GM21423 (cell line): ENCODE data around the gene DIPK1A.

Experiments used
- ATAC-seq: cut with Tn5 transposase; IDR thresholded peaks from one replicate; pipeline ENCODE4 v1.9.1; 2021; ENCODE audit warnings: mild to moderate bottlenecking, moderate library complexity; ENCODE audit not compliant: unreplicated experiment

The DIPK1A gene

GRCh38 chr1:92843429-92844352 lies 117.6 kb downstream of the DIPK1A start:
- ATAC-seq: no peak

- ATAC-seq: no peak
Observed at GRCh38 chr1:92843046-92843423, 118.2 kb downstream of the DIPK1A start.

GRCh38 chr1:92842082-92843045 lies 118.9 kb downstream of the DIPK1A start:
- no peak for ATAC-seq

- no peak for ATAC-seq
Observed at GRCh38 chr1:92840600-92840999, 120.7 kb downstream of the DIPK1A start.

GRCh38 chr1:92839442-92839841 lies 121.8 kb downstream of the DIPK1A start:
- no peak for ATAC-seq

GRCh38 chr1:92838519-92838918 lies 122.7 kb downstream of the DIPK1A start:
- ATAC-seq: no peak

- ATAC-seq: no peak
Observed at GRCh38 chr1:92837062-92837461, 124.2 kb downstream of the DIPK1A start.

GRCh38 chr1:92834617-92835016 lies 126.6 kb downstream of the DIPK1A start:
- no peak for ATAC-seq

- no peak for ATAC-seq
Observed at GRCh38 chr1:92833840-92834239, 127.4 kb downstream of the DIPK1A start.

- ATAC-seq: no peak
Observed at GRCh38 chr1:92832537-92833114, 128.6 kb downstream of the DIPK1A start.

- peak; percentile 92 for ATAC-seq
Observed at GRCh38 chr1:92831762-92832536, 129.3 kb downstream of the DIPK1A start, which contains the start of gene RPL5. RPL5 (plus strand) TSS chr1:92832040; CDS start chr1:92832115, 75 bp downstream.

- no peak for ATAC-seq
Observed at GRCh38 chr1:92831368-92831761, 129.9 kb downstream of the DIPK1A start.

- ATAC-seq: no peak
Observed at GRCh38 chr1:92826792-92827191, 134.5 kb downstream of the DIPK1A start.

- no peak for ATAC-seq
Observed at GRCh38 chr1:92822879-92823278, 138.4 kb downstream of the DIPK1A start.

GRCh38 chr1:92820551-92820950 lies 140.7 kb downstream of the DIPK1A start:
- ATAC-seq: no peak

GRCh38 chr1:92820024-92820423 lies 141.2 kb downstream of the DIPK1A start:
- no peak for ATAC-seq

GRCh38 chr1:92817986-92818764 lies 143.1 kb downstream of the DIPK1A start:
- no peak for ATAC-seq

GRCh38 chr1:92817137-92817697 lies 144.0 kb downstream of the DIPK1A start:
- ATAC-seq: no peak

GRCh38 chr1:92816732-92817131 lies 144.5 kb downstream of the DIPK1A start:
- no peak for ATAC-seq
